ENCODE data around the gene TBP. TPM values are rescaled to one million over a fixed set of nuclear protein-coding genes. Genes with fewer than 3 reads are reported as not detected.

Gene TBP
- total and polyA plus RNA-seq, 2 donors (not counting 1 experiment from before 2014, with no cell fraction given): 21.0 to 24.7 TPM

- Histone ChIP-seq H3K4me2 (replicated peaks; ENCODE audit: low read depth, low read length, poor library complexity, severe bottlenecking) (no peak overlapping the region), H3K27me3 (replicated peaks in 1 of 4; ENCODE audit: control extremely low read depth in 1 of 4, control insufficient read depth in 3 of 4, insufficient read depth in 4 of 4, low read length in 3 of 4) (peaks cover 0 to 16% (median 3%) of the 10 kb centered on the region in 4 experiments), H3K79me2 (ENCODE audit: control insufficient read depth, insufficient read depth, low read length) (no peaks in the 10 kb centered on the region), H3K4me1 (ENCODE audit: control insufficient read depth in 2 of 2, insufficient read depth in 2 of 2, low read length in 2 of 2) (no peaks in the 10 kb centered on the region), H3K36me3 (replicated peaks in 1 of 2; ENCODE audit: control extremely low read depth in 1 of 2, control insufficient read depth in 1 of 2, extremely low read depth in 1 of 2, insufficient read depth in 2 of 2, low read length in 1 of 2) (no peaks in the 10 kb centered on the region), H4K20me1 (ENCODE audit: control insufficient read depth, insufficient read depth, low read length, poor library complexity, severe bottlenecking) (no peaks in the 10 kb centered on the region), H2AFZ (ENCODE audit: insufficient read depth, low read depth, low read length, poor library complexity, severe bottlenecking) (no peak overlapping the region), H3K4me3 (ENCODE audit: control extremely low read depth in 1 of 5, extremely low read depth in 1 of 5, insufficient read depth in 1 of 5, low read depth in 2 of 5, low read length in 4 of 5) (no peak overlapping the region), H3K9me3 (ENCODE audit: control extremely low read depth in 1 of 3, control insufficient read depth in 2 of 3, insufficient read depth in 1 of 3, low read length in 2 of 3) (peaks cover 0 to 31% (median 4%) of the 10 kb centered on the region in 3 donors), H3K9ac (ENCODE audit: low read length) (no peak overlapping the region), H3K27ac (ENCODE audit: low read length in 2 of 2) (no peak overlapping the region)
- CTCF ChIA-PET: interaction anchor here (0.6 kb wide), 1 partner anchor 585 kb away, joined by 3 read pairs; no protein-coding TSS in a partner anchor
- POLR2A ChIA-PET: no interaction called here
- Mint-ChIP-seq H3K4me1 (no peaks in the 10 kb centered on the region), H3K4me3 (no peak overlapping the region), H3K27me3 (peaks cover 35% of the 10 kb centered on the region), H3K9me3 (ENCODE audit: insufficient read depth) (peaks cover 15% of the 10 kb centered on the region), H3K27ac (no peak overlapping the region)
- TF ChIP-seq CTCF (IDR thresholded peaks at IDR 0.05) (no peak), EZH2 (IDR thresholded peaks at IDR 0.05; ENCODE audit: borderline replicate concordance, insufficient read depth, low read depth, low read length, poor library complexity, severe bottlenecking) (no peak)
- DNase-seq (no peak), ATAC-seq (ENCODE audit: low read depth) (no peak)
- WGBS (ENCODE audit: insufficient coverage): 62% methylated on average over 8 of the region's 9 CpGs
- intact Hi-C loops (cut with micrococcal nuclease): no loop called here
These were observed 48.9 kb upstream of the TBP start for GRCh38 chr6:170505306-170505705.

GRCh38 chr6:170506446-170506845 lies 47.7 kb upstream of the TBP start:
- CTCF ChIA-PET: interaction anchor here (1.1 to 4.2 kb wide), 3 partner anchors 11 to 675 kb away, joined by 3 to 16 read pairs (median 4); no protein-coding TSS in a partner anchor
- WGBS (ENCODE audit: insufficient coverage): 57% methylated on average over 4 of the region's 4 CpGs
- H3K27ac Mint-ChIP-seq: no peak overlapping the region

More at GRCh38 chr6:170506446-170506845, 47.7 kb upstream of the TBP start:
- Histone ChIP-seq H3K9me3 (ENCODE audit: control extremely low read depth in 1 of 3, control insufficient read depth in 2 of 3, insufficient read depth in 1 of 3, low read length in 2 of 3) (peaks cover 0 to 21% (median 0%) of the 10 kb centered on the region in 3 donors), H3K4me2 (replicated peaks; ENCODE audit: low read depth, low read length, poor library complexity, severe bottlenecking) (no peak overlapping the region), H4K20me1 (ENCODE audit: control insufficient read depth, insufficient read depth, low read length, poor library complexity, severe bottlenecking) (no peaks in the 10 kb centered on the region), H3K9ac (ENCODE audit: low read length) (no peak overlapping the region), H3K79me2 (ENCODE audit: control insufficient read depth, insufficient read depth, low read length) (no peaks in the 10 kb centered on the region), H2AFZ (ENCODE audit: insufficient read depth, low read depth, low read length, poor library complexity, severe bottlenecking) (no peak overlapping the region), H3K27ac (ENCODE audit: low read length in 2 of 2) (no peak overlapping the region), H3K36me3 (replicated peaks in 1 of 2; ENCODE audit: control extremely low read depth in 1 of 2, control insufficient read depth in 1 of 2, extremely low read depth in 1 of 2, insufficient read depth in 2 of 2, low read length in 1 of 2) (no peaks in the 10 kb centered on the region), H3K4me1 (ENCODE audit: control insufficient read depth in 2 of 2, insufficient read depth in 2 of 2, low read length in 2 of 2) (no peaks in the 10 kb centered on the region), H3K4me3 (ENCODE audit: control extremely low read depth in 1 of 5, extremely low read depth in 1 of 5, insufficient read depth in 1 of 5, low read depth in 2 of 5, low read length in 4 of 5) (no peak overlapping the region), H3K27me3 (replicated peaks in 1 of 4; ENCODE audit: control extremely low read depth in 1 of 4, control insufficient read depth in 3 of 4, insufficient read depth in 4 of 4, low read length in 3 of 4) (peaks cover 0 to 14% (median 2%) of the 10 kb centered on the region in 4 experiments)
- ATAC-seq (ENCODE audit: low read depth) (no peak), DNase-seq (no peak)
- Mint-ChIP-seq H3K4me1 (no peaks in the 10 kb centered on the region), H3K9me3 (ENCODE audit: insufficient read depth) (peaks cover 11% of the 10 kb centered on the region), H3K4me3 (no peak overlapping the region), H3K27me3 (peaks cover 27% of the 10 kb centered on the region)
- intact Hi-C loops (cut with micrococcal nuclease): no loop called here
- TF ChIP-seq CTCF (IDR thresholded peaks at IDR 0.05): no peak
- TF ChIP-seq EZH2 (IDR thresholded peaks at IDR 0.05; ENCODE audit: borderline replicate concordance, insufficient read depth, low read depth, low read length, poor library complexity, severe bottlenecking): no peak
- POLR2A ChIA-PET: no interaction called here

Data from B cell (primary cell).